ENCODE measurements around the gene CCDC87.

CCDC87 gene

DNA sequence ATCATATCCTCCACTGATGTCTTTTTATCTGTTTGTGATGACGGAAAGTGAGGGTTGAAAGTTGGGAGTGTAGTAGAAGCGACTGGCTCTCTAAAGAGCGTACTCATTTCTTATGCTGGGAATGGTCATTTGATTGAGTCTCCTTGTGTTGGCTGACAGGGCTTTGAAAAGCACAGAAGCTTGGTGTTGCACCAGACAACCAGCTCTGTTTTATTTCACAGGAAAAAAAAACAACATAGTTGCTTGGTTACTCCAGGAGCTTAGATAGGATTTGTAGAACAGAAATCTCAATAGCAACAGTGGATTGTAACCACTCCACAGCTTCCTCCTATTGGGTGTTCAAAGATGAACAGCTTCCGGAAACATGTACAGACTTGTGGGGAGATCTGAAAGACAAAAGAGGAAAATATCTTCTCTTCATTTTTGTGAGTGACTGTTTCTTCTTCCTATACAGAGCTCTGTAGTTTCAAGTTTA is 26.3 kb upstream of the CCDC87 start:
- peaks cover 31% of the 10 kb centered on the region for H3K36me3 ChIP-seq (ENCODE audit: low read length)

GRCh38 chr11:66617155-66617834 is 24.4 kb upstream of the CCDC87 start:
- Histone ChIP-seq H3K9me3 (ENCODE audit: insufficient read depth, low read length) (no peaks in the 10 kb centered on the region), H3K9me2 (replicated peaks; ENCODE audit: insufficient read depth, low read length) (no peaks in the 10 kb centered on the region), H3F3A (ENCODE audit: insufficient read depth) (peaks cover 4% of the 10 kb centered on the region; the same call in 1 of the 2 replicates), H3K27ac (ENCODE audit: low read depth, low read length) (peak overlapping the region; percentile 69), H2AFZ (ENCODE audit: low read depth, low read length, severe bottlenecking) (no peak overlapping the region), H3K4me3 (ENCODE audit: insufficient read depth, low read length, poor library complexity, severe bottlenecking) (peak overlapping the region; percentile 90), H3K36me3 (ENCODE audit: low read length) (peaks cover 15% of the 10 kb centered on the region), H3K79me2 (ENCODE audit: insufficient read depth, low read length) (peaks cover 59% of the 10 kb centered on the region), H3K27me3 (ENCODE audit: low read length) (no peaks in the 10 kb centered on the region), H4K20me1 (ENCODE audit: low read depth, low read length) (peaks cover 40% of the 10 kb centered on the region), H3K9ac (ENCODE audit: low read length) (peak overlapping the region; percentile 100), H3K4me2 (ENCODE audit: low read depth, low read length, poor library complexity, severe bottlenecking) (peak overlapping the region; percentile 81)
- TF ChIP-seq EZH2phosphoT487 (conservative IDR thresholded peaks at IDR 0.05; ENCODE audit: low read length), result no peak
- TF ChIP-seq, protein P1, sequence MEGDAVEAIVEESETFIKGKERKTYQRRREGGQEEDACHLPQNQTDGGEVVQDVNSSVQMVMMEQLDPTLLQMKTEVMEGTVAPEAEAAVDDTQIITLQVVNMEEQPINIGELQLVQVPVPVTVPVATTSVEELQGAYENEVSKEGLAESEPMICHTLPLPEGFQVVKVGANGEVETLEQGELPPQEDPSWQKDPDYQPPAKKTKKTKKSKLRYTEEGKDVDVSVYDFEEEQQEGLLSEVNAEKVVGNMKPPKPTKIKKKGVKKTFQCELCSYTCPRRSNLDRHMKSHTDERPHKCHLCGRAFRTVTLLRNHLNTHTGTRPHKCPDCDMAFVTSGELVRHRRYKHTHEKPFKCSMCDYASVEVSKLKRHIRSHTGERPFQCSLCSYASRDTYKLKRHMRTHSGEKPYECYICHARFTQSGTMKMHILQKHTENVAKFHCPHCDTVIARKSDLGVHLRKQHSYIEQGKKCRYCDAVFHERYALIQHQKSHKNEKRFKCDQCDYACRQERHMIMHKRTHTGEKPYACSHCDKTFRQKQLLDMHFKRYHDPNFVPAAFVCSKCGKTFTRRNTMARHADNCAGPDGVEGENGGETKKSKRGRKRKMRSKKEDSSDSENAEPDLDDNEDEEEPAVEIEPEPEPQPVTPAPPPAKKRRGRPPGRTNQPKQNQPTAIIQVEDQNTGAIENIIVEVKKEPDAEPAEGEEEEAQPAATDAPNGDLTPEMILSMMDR (IDR thresholded peaks at IDR 0.05; ENCODE audit: insufficient read depth, low read length, poor library complexity, severe bottlenecking), result no peak

More for the DNA sequence above, 26.3 kb upstream of the CCDC87 start:
- Histone ChIP-seq H3K27ac (ENCODE audit: low read depth, low read length) (no peak overlapping the region), H2AFZ (ENCODE audit: low read depth, low read length, severe bottlenecking) (no peak overlapping the region), H3K27me3 (ENCODE audit: low read length) (no peaks in the 10 kb centered on the region), H3F3A (ENCODE audit: insufficient read depth) (peaks cover 4% of the 10 kb centered on the region; the same call in 1 of the 2 replicates), H3K79me2 (ENCODE audit: insufficient read depth, low read length) (peaks cover 77% of the 10 kb centered on the region), H3K4me2 (ENCODE audit: low read depth, low read length, poor library complexity, severe bottlenecking) (peak overlapping the region; percentile 81), H3K9me2 (replicated peaks; ENCODE audit: insufficient read depth, low read length) (no peaks in the 10 kb centered on the region), H4K20me1 (ENCODE audit: low read depth, low read length) (peaks cover 58% of the 10 kb centered on the region), H3K9me3 (ENCODE audit: insufficient read depth, low read length) (no peaks in the 10 kb centered on the region), H3K4me3 (ENCODE audit: insufficient read depth, low read length, poor library complexity, severe bottlenecking) (peak overlapping the region; percentile 90), H3K9ac (ENCODE audit: low read length) (peak overlapping the region; percentile 100)
- TF ChIP-seq, protein P1 (IDR thresholded peaks at IDR 0.05; ENCODE audit: insufficient read depth, low read length, poor library complexity, severe bottlenecking), result no peak

DNA sequence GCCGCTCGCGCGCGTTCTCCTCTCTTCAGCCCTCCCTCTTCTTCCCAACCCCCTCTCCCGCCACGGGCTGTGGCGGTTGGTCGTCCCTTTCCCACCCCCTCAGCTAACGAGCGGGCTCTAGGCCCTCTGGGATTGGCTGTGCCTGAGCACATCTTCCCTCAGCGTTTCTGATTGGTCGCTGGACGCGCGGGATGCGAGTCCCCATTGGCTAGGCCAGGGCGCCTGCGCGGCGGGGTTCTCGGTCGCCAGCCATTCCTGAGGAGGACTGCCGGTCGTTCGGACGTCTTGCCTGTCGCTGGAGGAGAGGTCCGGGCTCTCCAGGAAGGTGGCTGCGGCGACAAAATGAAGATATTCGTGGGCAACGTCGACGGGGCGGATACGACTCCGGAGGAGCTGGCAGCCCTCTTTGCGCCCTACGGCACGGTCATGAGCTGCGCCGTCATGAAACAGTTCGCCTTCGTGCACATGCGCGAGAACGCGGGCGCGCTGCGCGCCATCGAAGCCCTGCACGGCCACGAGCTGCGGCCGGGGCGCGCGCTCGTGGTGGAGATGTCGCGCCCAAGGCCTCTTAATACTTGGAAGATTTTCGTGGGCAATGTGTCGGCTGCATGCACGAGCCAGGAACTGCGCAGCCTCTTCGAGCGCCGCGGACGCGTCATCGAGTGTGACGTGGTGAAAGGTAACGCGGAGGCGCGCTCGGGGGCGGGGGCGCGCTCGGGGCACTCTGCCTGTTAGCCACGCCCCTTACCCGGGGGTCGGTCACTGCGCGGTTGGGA is 23.7 kb upstream of the CCDC87 start, which contains the start of gene RBM14:
Gene RBM14, plus strand, starts transcription at position 252 of the 776 bp plus-strand sequence. Its CDS starts 91 bp downstream, at position 343.
- peak within 1 kb of the TSS; percentile 94 for H3K4me2 ChIP-seq (ENCODE audit: low read depth, low read length, poor library complexity, severe bottlenecking)
- H3K36me3 ChIP-seq (ENCODE audit: low read length), result peaks cover 11% of the 10 kb centered on the region
- H3F3A ChIP-seq (ENCODE audit: insufficient read depth), result peaks cover 4% of the 10 kb centered on the region; the same call in 1 of the 2 replicates
- H3K9ac ChIP-seq (ENCODE audit: low read length), result peak within 1 kb of the TSS; percentile 100
- H3K4me3 ChIP-seq (ENCODE audit: insufficient read depth, low read length, poor library complexity, severe bottlenecking), result peak within 1 kb of the TSS; percentile 90
- no peaks in the 10 kb centered on the region for H3K9me2 ChIP-seq (replicated peaks; ENCODE audit: insufficient read depth, low read length)
- peaks cover 36% of the 10 kb centered on the region for H4K20me1 ChIP-seq (ENCODE audit: low read depth, low read length)
- H3K79me2 ChIP-seq (ENCODE audit: insufficient read depth, low read length), result peaks cover 51% of the 10 kb centered on the region
- H2AFZ ChIP-seq (ENCODE audit: low read depth, low read length, severe bottlenecking), result peak within 1 kb of the TSS; percentile 87
- peak within 1 kb of the TSS; percentile 78 for H3K27ac ChIP-seq (ENCODE audit: low read depth, low read length)
- H3K9me3 ChIP-seq (ENCODE audit: insufficient read depth, low read length), result no peaks in the 10 kb centered on the region
- H3K27me3 ChIP-seq (ENCODE audit: low read length), result no peaks in the 10 kb centered on the region
- no peak for TF ChIP-seq EZH2phosphoT487 (conservative IDR thresholded peaks at IDR 0.05; ENCODE audit: low read length)
- TF ChIP-seq, protein P1 (IDR thresholded peaks at IDR 0.05; ENCODE audit: insufficient read depth, low read length, poor library complexity, severe bottlenecking), result no peak
